GM12864 (cell line): ENCODE measurements around the gene CACNG1.

ENCODE experiments used
- DNase-seq: peaks from one replicate; pipeline ENCODE4 v3.0.0-alpha.2; 2011; ENCODE audit warnings: low read depth
- H3K4me3 ChIP-seq: 2 replicates; pipeline ENCODE4 v1.5.1; 2011; ENCODE audit warnings: mild to moderate bottlenecking, low read depth, low read length, control low read depth
- TF ChIP-seq, protein P1 (sequence below): IDR thresholded peaks from 2 replicates; pipeline ENCODE4 v1.5.1; 2011; ENCODE audit warnings: low read depth, mild to moderate bottlenecking, moderate library complexity, low read length, control low read depth, inconsistent platforms; ENCODE audit errors: missing control alignments

Gene CACNG1

DNA sequence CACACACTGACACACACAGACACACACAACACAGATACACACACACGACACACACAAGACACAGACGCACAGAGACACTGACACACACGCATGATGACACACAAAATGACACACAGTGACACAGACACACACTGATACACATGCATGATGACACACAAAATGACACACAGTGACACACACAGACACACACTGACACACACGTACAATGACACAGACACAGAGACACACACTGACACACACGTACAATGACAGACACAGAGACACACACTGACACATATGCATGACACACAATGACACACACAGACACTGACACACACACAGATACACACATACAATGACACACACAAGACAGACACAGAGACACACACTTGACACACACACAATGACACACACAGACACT, 10.3 kb downstream of the CACNG1 start:
- no peak overlapping the region for H3K4me3 ChIP-seq
- peak; percentile 7 for DNase-seq
- TF ChIP-seq, protein P1, sequence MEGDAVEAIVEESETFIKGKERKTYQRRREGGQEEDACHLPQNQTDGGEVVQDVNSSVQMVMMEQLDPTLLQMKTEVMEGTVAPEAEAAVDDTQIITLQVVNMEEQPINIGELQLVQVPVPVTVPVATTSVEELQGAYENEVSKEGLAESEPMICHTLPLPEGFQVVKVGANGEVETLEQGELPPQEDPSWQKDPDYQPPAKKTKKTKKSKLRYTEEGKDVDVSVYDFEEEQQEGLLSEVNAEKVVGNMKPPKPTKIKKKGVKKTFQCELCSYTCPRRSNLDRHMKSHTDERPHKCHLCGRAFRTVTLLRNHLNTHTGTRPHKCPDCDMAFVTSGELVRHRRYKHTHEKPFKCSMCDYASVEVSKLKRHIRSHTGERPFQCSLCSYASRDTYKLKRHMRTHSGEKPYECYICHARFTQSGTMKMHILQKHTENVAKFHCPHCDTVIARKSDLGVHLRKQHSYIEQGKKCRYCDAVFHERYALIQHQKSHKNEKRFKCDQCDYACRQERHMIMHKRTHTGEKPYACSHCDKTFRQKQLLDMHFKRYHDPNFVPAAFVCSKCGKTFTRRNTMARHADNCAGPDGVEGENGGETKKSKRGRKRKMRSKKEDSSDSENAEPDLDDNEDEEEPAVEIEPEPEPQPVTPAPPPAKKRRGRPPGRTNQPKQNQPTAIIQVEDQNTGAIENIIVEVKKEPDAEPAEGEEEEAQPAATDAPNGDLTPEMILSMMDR: no peak

DNA sequence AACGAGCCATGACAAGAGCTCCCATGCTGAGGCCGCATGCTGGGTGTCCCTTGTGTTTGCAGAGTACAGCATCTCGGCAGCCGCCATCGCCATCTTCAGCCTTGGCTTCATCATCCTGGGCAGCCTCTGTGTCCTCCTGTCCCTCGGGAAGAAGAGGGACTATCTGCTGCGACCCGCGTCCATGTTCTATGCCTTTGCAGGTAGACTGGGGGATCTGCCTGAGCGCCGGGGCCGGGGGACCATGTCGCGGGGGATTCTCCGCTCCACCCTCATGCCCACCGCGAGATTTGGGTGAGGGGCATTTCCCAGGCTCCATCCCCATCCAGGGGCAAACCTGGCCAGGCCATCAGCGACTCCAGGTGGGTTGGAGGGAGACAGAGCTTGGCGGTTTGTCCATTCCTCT, 10.7 kb downstream of the CACNG1 start:
- TF ChIP-seq, protein P1: no peak
- H3K4me3 ChIP-seq: no peak overlapping the region
- DNase-seq: no peak

DNA sequence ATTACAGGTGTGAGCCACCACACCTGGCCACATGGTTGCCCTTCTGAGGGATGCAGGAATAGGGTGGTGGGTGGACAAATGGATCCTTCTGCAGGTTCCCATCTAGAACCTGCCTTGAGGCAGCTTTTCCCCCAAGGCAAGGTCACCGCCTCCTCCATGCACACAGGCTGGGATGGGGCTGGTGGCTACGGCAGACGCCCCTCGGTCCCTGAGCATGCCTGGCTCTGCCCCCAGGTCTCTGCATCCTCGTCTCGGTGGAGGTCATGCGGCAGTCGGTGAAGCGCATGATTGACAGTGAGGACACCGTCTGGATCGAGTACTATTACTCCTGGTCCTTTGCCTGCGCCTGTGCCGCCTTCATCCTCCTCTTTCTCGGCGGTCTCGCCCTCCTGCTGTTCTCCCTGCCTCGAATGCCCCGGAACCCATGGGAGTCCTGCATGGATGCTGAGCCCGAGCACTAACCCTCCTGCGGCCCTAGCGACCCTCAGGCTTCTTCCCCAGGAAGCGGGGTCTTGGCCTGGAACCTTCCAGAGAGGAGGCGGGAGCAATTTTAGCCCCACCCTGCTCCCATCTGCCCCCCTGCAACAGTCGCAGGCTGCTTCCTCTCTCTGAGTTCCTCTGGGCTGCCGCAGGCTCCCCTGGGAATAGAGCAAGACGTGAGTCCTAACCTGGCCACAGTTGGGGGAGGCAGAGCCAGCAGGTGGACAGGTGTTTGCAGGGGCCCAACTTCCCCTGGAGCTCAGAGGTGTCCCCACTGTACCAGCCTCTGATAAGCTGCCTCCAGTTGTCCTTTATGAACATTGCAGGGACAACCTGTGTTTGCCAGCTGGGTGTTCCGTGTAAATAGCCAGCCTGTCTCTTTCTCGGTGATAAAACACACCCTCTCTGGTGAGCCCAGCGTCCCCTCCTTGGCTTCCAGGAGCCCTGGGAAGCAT, 11.7 kb downstream of the CACNG1 start:
- TF ChIP-seq, protein P1: no peak
- no peak for DNase-seq
- H3K4me3 ChIP-seq: no peak overlapping the region

DNA sequence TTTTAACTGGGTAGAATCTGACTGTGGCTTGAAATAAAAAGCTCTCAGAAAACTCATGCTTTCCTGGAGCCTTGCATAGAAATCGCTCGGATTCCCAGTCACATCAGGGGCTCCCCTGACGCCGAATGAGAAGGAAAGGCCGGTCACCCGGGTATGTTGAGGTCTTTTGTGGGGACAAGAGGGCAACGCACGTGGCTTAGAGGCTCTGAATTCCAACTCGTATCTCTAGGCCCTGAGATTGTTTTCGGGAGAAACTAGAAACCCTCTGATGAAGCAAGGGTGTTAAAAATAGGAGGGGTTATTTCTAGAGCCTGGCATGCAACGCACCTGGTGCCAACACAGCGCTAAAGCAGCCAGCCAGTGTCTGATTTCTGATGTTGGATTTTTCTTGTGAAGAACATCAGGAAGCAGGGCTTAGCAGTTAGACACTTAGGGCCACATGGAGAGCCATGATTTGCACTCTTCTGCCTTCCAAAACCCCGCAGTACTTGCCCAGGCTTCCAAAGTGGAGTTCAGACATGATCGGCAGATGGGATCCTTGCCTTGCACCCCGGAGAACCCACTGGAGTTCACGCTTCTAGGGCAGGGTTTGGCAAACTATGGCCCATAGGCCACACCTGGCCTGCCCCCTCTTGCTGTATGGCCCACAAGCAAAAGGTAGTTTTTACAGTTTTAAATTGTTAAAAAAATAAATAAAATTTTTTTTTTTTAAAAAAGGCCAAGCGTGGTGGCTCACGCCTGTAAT, 12.6 kb downstream of the CACNG1 start:
- no peak overlapping the region for H3K4me3 ChIP-seq
- TF ChIP-seq, protein P1: no peak
- DNase-seq: no peak

DNA sequence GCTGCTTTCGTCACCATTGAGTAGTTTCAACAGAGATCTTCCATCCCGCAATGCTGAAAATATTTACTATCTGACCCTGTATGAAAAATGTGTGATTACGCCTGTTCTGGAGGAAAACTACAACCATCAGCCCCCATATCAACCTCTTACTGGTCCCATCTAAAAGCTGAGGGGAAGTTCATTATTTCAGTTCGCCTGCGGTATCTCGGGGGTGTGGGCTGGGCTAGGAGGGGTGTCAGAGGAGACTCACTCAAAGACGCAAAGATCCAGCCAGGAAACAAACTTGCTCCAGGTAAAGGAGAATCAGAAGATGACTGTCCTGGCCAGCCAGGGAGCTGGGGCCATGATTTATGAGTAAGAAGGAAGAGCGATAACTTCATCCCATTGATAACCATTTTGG, 13.7 kb downstream of the CACNG1 start:
- no peak overlapping the region for H3K4me3 ChIP-seq
- TF ChIP-seq, protein P1: no peak
- DNase-seq: no peak

DNA sequence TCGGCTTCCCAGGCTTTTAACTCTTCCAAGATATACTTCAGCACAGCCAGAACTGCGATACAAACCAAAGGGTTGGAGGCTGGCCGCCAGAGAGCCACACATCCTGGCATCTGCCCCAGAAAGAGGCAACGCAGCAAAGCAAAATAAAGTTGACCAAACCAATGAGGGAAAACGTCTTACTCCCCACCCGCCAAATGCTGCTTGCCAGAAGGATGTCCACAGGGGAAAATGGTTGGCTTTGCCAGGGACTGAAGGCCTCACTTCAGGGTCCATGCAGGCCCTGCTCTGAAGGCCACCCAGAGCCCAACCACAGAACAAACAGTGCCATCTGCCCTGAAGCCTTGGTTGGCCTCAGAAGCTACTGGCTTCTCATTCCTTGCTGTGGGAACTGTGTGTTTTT, 15.0 kb downstream of the CACNG1 start:
- TF ChIP-seq, protein P1: no peak
- H3K4me3 ChIP-seq: no peak overlapping the region
- no peak for DNase-seq
